Measurements from ENCODE around the gene CLIP1.
"Not testable (repeated sequence)": the region's sequence is repeated elsewhere in the genome, so short reads cannot be mapped to it uniquely, and the experiment has no call there.

The CLIP1 gene

GRCh38 chr12:122395319-122395718 lies 27.1 kb downstream of the CLIP1 start:
- no peak for DNase-seq (ENCODE audit: low spot score)

- no peak for DNase-seq (ENCODE audit: low spot score)
These were observed 27.8 kb downstream of the CLIP1 start for GRCh38 chr12:122394626-122395194.

- DNase-seq (ENCODE audit: low spot score): no peak
These were observed 28.7 kb downstream of the CLIP1 start for GRCh38 chr12:122393817-122394216.

GRCh38 chr12:122392411-122392810 lies 30.1 kb downstream of the CLIP1 start:
- no peak for DNase-seq (ENCODE audit: low spot score)

- no peak for DNase-seq (ENCODE audit: low spot score)
These were observed 32.8 kb downstream of the CLIP1 start for GRCh38 chr12:122389677-122390076.

- no peak for DNase-seq (ENCODE audit: low spot score)
These were observed 34.6 kb downstream of the CLIP1 start for GRCh38 chr12:122387887-122388286.

- DNase-seq (ENCODE audit: low spot score): no peak
These were observed 37.1 kb downstream of the CLIP1 start for GRCh38 chr12:122385171-122386016.

- no peak for DNase-seq (ENCODE audit: low spot score)
These were observed 39.5 kb downstream of the CLIP1 start for GRCh38 chr12:122382919-122383350.

- no peak for DNase-seq (ENCODE audit: low spot score)
These were observed 41.4 kb downstream of the CLIP1 start for GRCh38 chr12:122381021-122381420.

- DNase-seq (ENCODE audit: low spot score): not testable (repeated sequence)
These were observed 45.7 kb downstream of the CLIP1 start for GRCh38 chr12:122376751-122377150.

GRCh38 chr12:122374707-122375106 lies 47.8 kb downstream of the CLIP1 start:
- DNase-seq (ENCODE audit: low spot score): no peak

- DNase-seq (ENCODE audit: low spot score): no peak
These were observed 50.9 kb downstream of the CLIP1 start for GRCh38 chr12:122371475-122372045.

GRCh38 chr12:122368361-122369073 lies 54.0 kb downstream of the CLIP1 start:
- no peak for DNase-seq (ENCODE audit: low spot score)

GRCh38 chr12:122367632-122368031 lies 54.8 kb downstream of the CLIP1 start:
- not testable (repeated sequence) for DNase-seq (ENCODE audit: low spot score)

GRCh38 chr12:122366685-122367475 lies 55.6 kb downstream of the CLIP1 start:
- DNase-seq (ENCODE audit: low spot score): no peak

- DNase-seq (ENCODE audit: low spot score): not testable (repeated sequence)
These were observed 57.2 kb downstream of the CLIP1 start for GRCh38 chr12:122365226-122365625.

GRCh38 chr12:122363782-122364181 lies 58.7 kb downstream of the CLIP1 start:
- no peak for DNase-seq (ENCODE audit: low spot score)

GRCh38 chr12:122362755-122363154 lies 59.7 kb downstream of the CLIP1 start:
- no peak for DNase-seq (ENCODE audit: low spot score)

- DNase-seq (ENCODE audit: low spot score): not testable (repeated sequence)
These were observed 64.1 kb downstream of the CLIP1 start for GRCh38 chr12:122358403-122358802.

GRCh38 chr12:122357536-122357935 lies 64.9 kb downstream of the CLIP1 start:
- not testable (repeated sequence) for DNase-seq (ENCODE audit: low spot score)

GRCh38 chr12:122356991-122357390 lies 65.5 kb downstream of the CLIP1 start:
- DNase-seq (ENCODE audit: low spot score): not testable (repeated sequence)

GRCh38 chr12:122356192-122356635 lies 66.3 kb downstream of the CLIP1 start:
- peak; percentile 82 for DNase-seq (ENCODE audit: low spot score)

Data from NAMALWA (cell line).